ENCODE data around the gene DTD1. TPM values are rescaled to one million over a fixed set of nuclear protein-coding genes. Genes with fewer than 3 reads are reported as not detected.

The DTD1 gene
- total RNA-seq, 3 donors from 2014 or later = 10.9 to 18.1 (median 14.1) TPM

- ATAC-seq (peak; percentile 68), DNase-seq (peak in 2 of 3 donors; percentile 34 to 59)
- TF ChIP-seq, protein P1, sequence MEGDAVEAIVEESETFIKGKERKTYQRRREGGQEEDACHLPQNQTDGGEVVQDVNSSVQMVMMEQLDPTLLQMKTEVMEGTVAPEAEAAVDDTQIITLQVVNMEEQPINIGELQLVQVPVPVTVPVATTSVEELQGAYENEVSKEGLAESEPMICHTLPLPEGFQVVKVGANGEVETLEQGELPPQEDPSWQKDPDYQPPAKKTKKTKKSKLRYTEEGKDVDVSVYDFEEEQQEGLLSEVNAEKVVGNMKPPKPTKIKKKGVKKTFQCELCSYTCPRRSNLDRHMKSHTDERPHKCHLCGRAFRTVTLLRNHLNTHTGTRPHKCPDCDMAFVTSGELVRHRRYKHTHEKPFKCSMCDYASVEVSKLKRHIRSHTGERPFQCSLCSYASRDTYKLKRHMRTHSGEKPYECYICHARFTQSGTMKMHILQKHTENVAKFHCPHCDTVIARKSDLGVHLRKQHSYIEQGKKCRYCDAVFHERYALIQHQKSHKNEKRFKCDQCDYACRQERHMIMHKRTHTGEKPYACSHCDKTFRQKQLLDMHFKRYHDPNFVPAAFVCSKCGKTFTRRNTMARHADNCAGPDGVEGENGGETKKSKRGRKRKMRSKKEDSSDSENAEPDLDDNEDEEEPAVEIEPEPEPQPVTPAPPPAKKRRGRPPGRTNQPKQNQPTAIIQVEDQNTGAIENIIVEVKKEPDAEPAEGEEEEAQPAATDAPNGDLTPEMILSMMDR (IDR thresholded peaks at IDR 0.05) = peak; percentile 45
- H3K9me3 ChIP-seq = no peaks in the 10 kb centered on the region
- no peaks in the 10 kb centered on the region for H3K36me3 ChIP-seq (ENCODE audit: low read depth)
- no peak overlapping the region for H3K4me3 ChIP-seq
- intact Hi-C loops (cut with DNase I, micrococcal nuclease) = no loop called here
- H3K4me1 ChIP-seq (ENCODE audit: low read depth) = no peaks in the 10 kb centered on the region
Observed at GRCh38 chr20:18628330-18628920, 40.6 kb downstream of the DTD1 start.

DNA sequence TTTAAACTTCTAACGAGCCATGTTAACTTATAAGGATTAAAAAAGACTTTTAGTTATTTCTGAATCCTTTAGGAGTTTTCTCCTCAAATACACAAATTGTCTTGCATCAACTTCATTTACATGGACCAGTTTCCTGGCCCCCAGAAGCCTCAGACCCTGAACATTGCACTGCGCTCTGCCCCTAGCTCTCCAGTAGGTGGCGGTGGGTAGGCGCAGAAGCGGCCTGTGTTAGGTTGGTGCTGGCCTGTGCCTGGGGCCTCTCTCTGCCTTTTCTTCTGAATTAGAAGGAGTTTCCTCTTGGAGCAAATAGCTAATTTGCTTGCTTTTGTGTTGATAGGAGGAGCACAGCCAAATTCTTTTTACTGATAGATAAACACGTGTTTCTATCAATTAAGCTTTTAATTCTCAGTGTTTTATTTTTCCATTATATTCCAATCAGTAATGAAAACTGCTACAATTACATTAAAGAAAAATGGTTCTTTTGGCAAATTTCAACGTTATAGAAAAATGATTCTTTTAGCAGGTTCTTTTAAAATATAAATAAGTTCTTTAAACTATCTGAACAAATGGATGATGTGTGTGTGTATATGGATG, 44.4 kb downstream of the DTD1 start:
- intact Hi-C loops (cut with DNase I, micrococcal nuclease) = no loop called here
- H3K9me3 ChIP-seq = no peaks in the 10 kb centered on the region
- TF ChIP-seq, protein P1 (IDR thresholded peaks at IDR 0.05) = peak; percentile 78
- peak in 2 of 3 donors; percentile 68 to 69 for DNase-seq
- H3K36me3 ChIP-seq (ENCODE audit: low read depth) = no peaks in the 10 kb centered on the region
- H3K4me1 ChIP-seq (ENCODE audit: low read depth) = no peaks in the 10 kb centered on the region
- peak; percentile 88 for ATAC-seq
- no peak overlapping the region for H3K4me3 ChIP-seq

GRCh38 chr20:18633411-18633810, 45.6 kb downstream of the DTD1 start:
- Histone ChIP-seq H3K9me3 (no peaks in the 10 kb centered on the region), H3K4me3 (no peak overlapping the region), H3K4me1 (ENCODE audit: low read depth) (no peaks in the 10 kb centered on the region), H3K36me3 (ENCODE audit: low read depth) (no peaks in the 10 kb centered on the region)
- no peak for DNase-seq
- no peak for ATAC-seq
- TF ChIP-seq, protein P1 (IDR thresholded peaks at IDR 0.05) = no peak
- intact Hi-C loops (cut with DNase I, micrococcal nuclease) = no loop called here

GRCh38 chr20:18634501-18634900, 46.6 kb downstream of the DTD1 start:
- H3K9me3 ChIP-seq = no peaks in the 10 kb centered on the region
- DNase-seq (no peak), ATAC-seq (no peak)
- no peaks in the 10 kb centered on the region for H3K4me1 ChIP-seq (ENCODE audit: low read depth)
- TF ChIP-seq, protein P1 (IDR thresholded peaks at IDR 0.05) = no peak
- intact Hi-C loops (cut with DNase I, micrococcal nuclease) = no loop called here
- H3K36me3 ChIP-seq (ENCODE audit: low read depth) = no peaks in the 10 kb centered on the region
- H3K4me3 ChIP-seq = no peak overlapping the region

DNA sequence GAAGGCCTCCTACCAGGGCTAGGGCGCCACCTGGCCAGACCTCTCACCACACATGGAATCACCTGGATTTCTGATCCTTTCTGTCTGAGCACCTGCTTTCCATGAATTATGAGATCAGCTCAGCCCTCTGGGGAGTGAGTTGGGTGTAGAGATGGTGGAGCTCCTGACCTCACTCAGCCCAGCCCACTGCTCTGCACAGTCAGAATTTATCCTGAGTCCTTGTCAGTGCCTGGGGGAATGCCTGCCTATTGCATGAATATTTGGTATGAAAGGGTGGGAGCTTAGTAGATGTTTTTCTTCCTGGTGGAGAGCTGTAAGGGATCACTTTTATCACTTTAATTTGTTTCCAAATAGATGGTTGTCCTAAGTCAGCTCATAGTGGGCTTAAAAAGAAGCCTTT, 47.5 kb downstream of the DTD1 start:
- intact Hi-C loops (cut with DNase I, micrococcal nuclease) = no loop called here
- TF ChIP-seq, protein P1 (IDR thresholded peaks at IDR 0.05) = no peak
- Histone ChIP-seq H3K36me3 (ENCODE audit: low read depth) (no peaks in the 10 kb centered on the region), H3K4me1 (ENCODE audit: low read depth) (no peaks in the 10 kb centered on the region), H3K9me3 (no peaks in the 10 kb centered on the region), H3K4me3 (no peak overlapping the region)
- no peak for DNase-seq
- ATAC-seq = no peak

All from mucosa of descending colon (tissue), 3 donors.